NCI-H446 (cell line): ENCODE measurements around the gene GNMT.

Source experiments
- DNase-seq, 2 experiments: peaks; one replicate each; lab custom pipeline; 2025; lab: John Stamatoyannopoulos, UW

Gene GNMT

GRCh38 chr6:43013097-43013842 lies 52.7 kb downstream of the GNMT start:
- peak in 1 of 2 experiments; percentile 53 for DNase-seq
